NCI-H128 (cell line): ENCODE results near the gene ELANE.
"Not testable (repeated sequence)": the region's sequence is repeated elsewhere in the genome, so short reads cannot be mapped to it uniquely, and the experiment has no call there.

Experiments
- DNase-seq: peaks from one replicate; lab custom pipeline; 2025; ENCODE audit not compliant: unreplicated experiment; lab: John Stamatoyannopoulos, UW

Gene ELANE

DNA sequence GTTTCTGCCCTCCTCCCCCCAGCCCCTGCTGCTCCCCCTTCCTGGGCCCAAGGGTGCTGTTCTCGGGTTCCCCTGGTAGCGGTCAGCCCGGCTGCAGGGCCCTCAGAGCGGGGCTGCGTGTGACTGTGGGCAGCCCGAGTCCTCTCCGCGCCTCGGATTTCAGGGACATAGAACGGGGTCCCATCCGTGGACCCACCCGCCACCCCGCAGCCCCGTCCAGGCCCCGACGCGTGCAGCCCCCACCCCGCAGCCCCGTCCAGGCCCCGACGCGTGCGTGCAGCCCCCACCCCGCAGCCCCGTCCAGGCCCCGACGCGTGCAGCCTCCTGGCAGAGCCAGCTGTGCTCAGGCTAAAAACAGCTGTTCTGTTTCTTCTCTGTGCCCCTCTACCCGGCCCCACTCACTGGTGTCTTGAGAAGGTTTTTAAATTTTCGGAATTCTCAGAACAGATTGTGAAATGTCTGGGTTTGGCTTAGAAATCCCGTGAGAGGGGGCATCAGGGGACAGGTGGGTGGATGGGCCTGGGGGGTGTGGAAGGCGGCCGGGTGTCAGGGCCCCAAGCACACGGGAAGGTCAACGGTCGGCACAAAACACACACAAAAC, 16.8 kb upstream of the ELANE start:
- no peak for DNase-seq

DNA sequence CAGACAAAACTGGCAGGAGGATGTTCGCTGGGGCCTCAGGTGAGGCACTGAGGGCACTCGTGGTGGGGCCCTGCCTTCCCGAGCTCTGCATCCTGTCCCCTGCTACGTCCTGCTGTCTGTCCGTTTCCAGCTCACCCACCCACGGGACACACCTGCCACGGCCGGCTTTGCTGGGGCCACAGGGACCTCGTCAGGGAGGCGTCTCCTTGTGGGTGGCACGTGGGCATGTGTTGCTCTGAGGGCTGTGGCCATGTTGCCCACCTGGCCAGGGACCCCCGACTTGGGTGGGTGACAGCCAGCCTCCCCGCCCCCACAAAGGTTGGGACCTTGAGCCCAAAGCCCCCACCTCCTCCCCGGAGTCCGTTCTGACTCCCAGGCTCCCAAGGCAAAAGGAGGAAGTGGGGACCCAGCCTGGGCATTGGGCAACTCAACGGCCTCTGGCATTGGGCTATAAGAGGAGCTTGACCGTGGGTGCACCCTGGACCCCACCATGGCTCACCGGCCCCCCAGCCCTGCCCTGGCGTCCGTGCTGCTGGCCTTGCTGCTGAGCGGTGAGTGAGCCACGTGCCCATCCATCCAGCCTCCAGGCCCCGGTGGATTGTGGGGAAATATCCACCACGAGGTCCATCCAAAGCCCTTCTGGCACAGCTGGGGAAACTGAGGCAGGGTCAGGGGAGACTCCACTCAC, 11.4 kb upstream of the ELANE start, which contains the start of gene PRTN3:
Gene PRTN3 (plus strand): TSS at position 481 of the 688 bp plus-strand sequence. CDS start 10 bp downstream, at position 491.
- no peak for DNase-seq

DNA sequence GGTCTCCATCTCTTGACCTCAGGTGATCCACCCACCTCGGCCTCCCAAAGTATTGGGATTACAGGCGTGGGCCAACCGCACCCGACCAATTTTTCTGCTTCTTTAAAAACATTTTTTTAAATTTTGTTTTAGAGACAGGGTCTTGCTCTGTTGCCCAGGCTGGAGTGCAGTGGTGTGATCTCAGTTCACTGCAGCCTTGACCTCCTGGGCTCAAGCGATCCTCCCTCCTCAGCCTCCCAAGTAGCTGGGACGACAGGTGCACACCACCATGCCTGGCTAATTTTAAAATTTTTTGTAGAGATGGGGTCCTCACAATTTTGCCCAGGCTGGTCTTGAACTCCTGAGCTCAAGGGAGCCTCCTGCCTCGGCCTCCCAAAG, 9.3 kb upstream of the ELANE start:
- DNase-seq: not testable (repeated sequence)

DNA sequence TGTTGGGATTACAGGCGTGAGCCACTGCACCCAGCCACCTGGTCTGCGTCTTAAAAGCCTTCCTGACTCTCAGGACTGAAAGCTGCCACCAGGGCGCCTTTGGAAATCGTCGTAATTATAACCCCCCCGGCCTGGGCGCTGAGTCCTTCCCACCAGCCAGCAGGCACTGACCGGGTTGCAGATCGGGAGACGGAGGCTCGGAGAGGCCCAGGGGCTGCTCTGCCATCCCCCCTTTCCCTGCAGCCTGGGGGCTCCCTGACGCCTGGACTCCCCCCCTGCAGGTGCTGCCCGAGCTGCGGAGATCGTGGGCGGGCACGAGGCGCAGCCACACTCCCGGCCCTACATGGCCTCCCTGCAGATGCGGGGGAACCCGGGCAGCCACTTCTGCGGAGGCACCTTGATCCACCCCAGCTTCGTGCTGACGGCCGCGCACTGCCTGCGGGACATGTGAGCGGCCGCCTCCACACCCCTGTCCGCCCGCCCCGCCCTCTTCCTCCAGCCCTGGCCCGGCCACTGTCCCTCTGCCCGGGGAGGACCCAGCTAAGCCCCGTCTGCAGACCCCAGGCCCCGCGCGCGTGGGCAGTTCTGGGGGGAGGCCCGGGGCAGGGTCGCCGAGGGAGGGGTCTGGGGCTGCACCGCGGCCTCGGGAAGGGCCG, 8.8 kb upstream of the ELANE start:
- DNase-seq: no peak

DNA sequence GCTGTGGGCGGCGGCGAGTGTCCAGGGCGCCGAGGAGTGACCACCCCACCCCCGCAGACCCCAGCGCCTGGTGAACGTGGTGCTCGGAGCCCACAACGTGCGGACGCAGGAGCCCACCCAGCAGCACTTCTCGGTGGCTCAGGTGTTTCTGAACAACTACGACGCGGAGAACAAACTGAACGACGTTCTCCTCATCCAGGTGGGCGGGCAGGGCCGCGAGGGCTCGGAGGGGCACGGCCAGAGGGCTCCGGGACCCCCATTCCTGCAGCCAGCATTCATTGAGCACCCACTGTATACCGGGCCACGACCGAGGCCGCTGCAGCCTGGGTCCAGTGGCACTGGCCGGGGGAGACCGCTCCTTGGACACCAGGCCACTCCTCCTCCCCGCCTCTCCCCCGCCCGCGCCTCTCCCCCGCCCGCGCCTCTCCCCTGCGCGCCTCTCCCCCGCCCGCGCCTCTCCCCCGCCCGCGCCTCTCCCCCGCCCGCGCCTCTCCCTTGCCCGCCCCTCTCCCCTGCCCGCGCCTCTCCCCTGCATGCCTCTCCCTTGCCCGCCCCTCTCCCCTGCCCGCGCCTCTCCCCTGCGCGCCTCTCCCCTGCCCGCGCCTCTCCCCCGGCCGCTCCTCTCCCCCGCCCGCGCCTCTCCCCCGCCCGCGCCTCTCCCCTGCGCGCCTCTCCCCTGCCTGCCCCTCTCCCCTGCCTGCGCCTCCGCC, 8.1 kb upstream of the ELANE start:
- no peak for DNase-seq

DNA sequence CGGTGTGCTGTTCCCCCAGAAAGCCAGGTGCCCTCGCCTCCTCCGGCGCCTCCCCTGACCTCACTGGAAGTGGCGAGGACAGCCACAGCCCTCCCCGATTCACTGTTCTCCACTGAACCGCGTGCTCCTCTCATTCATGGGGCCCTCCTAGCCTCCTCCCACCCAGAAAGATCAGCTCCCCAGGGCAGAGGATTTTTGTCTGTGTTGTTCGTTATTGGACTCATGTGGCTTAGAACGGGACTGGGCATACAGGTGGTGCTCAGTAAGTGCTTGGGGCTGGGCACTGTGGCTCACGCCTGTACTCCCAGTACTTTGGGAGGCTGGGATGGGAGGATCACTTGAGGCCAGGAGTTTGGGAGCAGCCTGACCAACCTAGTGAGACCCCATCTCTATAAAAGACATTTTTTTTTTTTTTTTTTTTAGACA, 7.5 kb upstream of the ELANE start:
- DNase-seq: no peak

DNA sequence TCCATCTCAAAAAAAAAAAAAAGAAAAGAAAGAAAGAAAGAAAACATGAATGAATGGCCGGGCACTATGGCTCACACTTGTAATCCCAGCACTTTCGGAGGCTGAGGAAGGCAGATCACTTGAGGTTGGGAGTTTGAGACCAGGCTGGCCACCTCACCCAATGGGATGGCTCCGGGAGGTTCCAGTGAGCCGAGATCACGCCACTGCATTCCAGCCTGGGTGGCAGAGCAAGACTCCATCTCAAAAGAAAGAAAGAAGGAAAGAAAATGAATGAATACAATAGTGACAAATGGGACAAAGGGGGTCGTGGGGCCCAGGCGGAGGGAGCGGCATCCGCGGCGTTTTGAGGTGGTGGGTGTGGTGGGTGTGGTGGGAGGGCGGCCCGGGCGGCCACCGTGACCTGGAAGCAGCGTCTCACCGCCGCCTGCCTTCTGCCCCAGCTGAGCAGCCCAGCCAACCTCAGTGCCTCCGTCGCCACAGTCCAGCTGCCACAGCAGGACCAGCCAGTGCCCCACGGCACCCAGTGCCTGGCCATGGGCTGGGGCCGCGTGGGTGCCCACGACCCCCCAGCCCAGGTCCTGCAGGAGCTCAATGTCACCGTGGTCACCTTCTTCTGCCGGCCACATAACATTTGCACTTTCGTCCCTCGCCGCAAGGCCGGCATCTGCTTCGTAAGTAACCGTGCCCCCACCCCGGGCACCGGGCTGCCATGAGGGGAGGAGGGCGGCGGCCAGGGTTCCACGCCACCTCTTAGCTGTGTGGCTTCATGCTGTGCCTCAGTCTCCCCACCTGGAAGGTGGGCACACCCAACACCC, 6.2 kb upstream of the ELANE start:
- DNase-seq: no peak

DNA sequence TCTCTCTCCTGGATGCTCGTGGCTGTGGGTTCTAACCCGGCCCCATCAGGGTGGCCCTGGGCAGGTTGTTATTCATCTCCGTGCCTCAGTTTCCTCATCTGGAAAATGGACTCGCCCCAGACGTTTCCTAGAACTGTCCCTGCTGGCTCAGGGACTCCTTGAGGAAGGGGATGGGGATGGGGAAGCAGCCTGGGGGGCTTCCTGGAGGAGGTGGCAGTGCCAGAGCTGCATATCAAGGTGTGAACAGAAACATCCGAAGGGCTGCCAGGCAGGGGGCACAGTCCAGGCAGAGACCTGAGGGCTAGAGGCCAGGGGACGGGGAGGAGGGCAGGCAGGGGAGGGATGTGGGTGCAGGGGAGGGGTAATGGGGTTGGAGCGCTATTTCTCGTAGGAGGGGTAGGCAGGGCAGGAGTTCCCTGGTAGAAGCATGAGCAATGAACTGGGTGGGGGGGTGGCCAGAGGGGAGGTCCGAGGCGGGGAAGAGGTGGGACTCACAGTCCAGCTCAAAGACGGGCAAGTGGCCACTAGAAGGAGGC, 3.6 kb upstream of the ELANE start:
- no peak for DNase-seq

DNA sequence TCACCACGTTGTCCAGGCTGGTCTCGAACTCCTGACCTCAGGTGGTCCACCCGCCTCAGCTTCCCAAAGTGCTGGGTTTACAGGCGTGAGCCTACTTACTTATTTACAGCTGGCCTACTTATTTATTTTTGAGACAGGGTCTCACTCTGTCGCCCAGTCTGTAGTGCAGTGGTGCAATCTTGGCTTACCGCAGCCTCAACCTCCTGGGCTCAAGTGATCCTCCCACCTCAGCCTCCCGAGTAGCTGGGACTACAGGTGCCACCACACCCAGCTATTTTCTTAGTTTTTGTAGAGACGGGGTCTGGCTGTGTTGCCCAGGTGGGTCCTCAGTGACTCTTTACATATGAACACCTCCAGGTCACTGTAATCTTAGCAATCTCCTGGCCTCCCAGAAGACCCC, 2.9 kb upstream of the ELANE start:
- DNase-seq: not testable (repeated sequence)

DNA sequence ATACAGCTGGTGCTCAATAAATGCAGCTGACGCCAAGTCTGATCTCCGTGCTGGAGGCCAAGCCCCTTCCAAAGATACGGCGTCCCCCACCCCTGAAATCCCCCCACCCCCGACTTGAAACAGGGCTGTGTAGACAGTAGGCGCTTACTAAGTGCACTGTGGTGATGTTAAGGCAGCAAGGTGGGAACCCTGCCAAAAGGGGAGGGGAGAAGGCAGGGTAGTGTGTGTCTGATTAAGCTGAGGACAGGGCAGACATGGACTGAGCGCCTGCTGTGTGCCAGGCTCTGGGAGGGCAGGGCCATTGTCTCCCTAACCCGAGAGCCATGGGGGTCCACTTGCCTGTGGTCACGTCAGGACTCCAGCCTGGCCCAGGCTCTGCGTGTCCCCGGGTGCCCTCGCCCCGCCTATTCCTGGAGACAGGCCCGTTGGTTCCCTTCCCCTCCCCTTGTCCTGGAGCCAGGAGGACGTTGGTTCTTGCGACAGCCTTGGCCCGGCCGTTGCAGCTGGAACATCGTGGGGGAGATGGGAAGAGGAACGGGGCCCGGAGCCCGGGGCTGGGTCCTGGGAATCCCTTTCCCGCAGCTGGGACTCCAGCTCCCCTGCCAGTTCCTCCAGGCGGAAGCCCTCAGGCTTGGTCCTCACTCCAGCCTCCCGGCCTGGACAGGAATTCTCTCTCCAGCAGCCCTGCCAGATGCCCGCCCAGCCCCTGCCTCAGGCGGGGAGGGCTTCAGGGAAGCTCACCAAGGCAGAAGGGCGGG, 1.7 kb upstream of the ELANE start:
- DNase-seq: no peak

DNA sequence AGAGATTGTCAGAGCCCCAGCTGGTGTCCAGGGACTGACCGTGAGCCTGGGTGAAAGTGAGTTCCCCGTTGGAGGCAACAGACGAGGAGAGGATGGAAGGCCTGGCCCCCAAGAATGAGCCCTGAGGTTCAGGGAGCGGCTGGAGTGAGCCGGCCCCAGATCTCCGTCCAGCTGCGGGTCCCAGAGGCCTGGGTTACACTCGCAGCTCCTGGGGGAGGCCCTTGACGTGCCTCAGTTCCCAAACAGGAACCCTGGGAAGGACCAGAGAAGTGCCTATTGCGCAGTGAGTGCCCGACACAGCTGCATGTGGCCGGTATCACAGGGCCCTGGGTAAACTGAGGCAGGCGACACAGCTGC, 1.1 kb upstream of the ELANE start:
- no peak for DNase-seq

DNA sequence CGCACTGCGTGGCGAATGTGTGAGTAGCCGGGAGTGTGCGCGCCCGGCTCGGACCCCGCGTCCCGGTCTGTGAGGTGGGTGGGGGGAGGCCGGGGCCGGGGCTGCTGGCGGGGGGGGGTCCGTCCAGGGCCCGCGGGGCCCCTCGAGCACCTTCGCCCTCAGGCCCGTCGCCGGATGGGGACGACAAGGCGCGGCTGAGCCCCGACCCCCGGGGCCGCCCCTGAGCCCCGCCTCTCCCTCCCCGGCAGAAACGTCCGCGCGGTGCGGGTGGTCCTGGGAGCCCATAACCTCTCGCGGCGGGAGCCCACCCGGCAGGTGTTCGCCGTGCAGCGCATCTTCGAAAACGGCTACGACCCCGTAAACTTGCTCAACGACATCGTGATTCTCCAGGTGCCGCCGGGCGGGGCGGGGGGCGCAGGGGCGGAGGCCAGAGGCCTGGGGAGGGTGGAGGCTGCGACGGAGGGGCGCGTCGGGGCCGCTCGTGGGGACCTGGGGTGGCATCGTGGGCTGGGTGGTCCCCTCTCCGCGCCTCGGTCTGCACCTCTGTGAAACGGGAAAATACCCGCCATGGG, 997 bp downstream of the ELANE start:
- no peak for DNase-seq

DNA sequence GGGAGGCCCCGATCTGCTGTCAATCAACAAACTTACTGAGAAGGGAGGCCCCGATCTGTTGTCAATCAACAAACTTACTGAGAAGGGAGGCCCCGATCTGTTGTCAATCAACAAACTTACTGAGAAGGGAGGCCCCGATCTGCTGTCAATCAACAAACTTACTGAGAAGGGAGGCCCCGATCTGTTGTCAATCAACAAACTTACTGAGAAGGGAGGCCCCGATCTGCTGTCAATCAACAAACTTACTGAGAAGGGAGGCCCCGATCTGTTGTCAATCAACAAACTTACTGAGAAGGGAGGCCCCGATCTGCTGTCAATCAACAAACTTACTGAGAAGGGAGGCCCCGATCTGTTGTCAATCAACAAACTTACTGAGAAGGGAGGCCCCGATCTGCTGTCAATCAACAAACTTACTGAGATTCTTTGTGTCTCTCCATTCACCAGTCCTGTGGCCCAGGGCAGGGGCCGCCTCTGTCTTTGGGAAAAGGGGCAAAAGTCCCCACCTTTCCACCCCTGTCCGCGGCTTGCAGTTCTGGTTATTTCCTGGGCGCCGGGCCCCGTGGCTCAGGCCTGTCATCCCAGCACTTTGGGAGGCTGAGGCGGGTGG, 1.6 kb downstream of the ELANE start:
- not testable (repeated sequence) for DNase-seq

DNA sequence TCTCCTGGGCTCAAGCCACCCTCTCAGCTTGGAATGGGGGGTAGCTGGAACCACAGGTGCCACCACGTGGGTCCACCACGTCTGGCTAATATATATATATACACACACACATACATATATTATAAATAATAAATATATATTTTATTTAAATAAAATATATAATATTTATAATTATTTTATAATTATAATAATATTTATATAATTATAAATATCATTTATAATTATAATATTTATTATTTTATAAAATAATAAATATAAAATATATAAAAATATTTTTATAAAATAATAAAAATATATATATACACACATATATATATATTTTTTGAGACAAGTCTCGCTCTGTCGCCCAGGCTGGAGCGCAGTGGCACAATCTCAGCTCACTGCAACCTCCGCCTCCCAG, 2.4 kb downstream of the ELANE start:
- DNase-seq: no peak

DNA sequence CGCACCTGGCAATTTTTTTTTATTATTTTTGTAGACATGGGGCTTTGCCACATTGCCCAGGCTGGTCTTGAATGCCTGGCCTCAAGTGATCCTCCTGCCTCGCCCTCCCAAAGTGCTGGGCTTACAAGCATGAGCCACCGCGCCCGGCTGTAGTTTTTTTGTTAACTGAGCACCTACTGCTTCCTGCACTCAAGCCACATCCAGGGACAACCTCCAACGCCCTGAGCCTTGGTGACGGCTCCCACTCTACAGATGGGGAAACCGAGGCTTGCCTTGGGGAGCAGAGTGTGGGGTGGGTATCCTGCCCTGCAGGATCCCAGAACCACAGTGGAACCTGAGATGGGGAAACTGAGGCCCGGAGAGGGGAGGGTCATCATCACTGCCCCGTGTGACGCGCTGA, 3.0 kb downstream of the ELANE start:
- DNase-seq: no peak

DNA sequence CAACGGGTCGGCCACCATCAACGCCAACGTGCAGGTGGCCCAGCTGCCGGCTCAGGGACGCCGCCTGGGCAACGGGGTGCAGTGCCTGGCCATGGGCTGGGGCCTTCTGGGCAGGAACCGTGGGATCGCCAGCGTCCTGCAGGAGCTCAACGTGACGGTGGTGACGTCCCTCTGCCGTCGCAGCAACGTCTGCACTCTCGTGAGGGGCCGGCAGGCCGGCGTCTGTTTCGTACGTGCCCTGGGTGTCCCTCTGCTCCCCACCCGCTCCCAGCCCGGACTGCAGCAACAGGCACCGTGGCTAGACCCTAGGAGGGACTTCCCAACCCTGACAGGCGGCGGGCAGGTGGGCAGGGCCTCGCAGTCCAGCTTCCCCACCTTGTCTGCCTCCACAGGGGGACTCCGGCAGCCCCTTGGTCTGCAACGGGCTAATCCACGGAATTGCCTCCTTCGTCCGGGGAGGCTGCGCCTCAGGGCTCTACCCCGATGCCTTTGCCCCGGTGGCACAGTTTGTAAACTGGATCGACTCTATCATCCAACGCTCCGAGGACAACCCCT, 3.5 kb downstream of the ELANE start:
- no peak for DNase-seq

DNA sequence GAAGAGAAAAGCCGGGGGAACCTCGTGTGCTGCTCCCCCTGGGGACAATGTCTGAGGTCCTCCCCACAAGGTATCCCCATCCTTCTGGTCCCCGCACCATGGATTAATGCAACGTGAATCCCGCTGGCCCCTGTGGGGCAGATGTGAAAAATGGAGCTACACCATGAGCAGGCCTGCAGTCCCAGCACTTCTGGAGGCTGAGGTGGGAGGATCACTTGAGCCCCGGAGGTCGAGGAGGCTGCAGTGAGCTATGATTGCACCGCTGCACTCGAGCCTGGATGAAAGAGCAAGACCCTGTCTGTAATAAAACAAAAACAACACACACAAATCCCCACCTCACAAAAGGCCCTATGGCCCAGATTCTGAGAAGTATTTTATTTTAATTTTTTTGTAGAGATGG, 6.2 kb downstream of the ELANE start:
- no peak for DNase-seq

DNA sequence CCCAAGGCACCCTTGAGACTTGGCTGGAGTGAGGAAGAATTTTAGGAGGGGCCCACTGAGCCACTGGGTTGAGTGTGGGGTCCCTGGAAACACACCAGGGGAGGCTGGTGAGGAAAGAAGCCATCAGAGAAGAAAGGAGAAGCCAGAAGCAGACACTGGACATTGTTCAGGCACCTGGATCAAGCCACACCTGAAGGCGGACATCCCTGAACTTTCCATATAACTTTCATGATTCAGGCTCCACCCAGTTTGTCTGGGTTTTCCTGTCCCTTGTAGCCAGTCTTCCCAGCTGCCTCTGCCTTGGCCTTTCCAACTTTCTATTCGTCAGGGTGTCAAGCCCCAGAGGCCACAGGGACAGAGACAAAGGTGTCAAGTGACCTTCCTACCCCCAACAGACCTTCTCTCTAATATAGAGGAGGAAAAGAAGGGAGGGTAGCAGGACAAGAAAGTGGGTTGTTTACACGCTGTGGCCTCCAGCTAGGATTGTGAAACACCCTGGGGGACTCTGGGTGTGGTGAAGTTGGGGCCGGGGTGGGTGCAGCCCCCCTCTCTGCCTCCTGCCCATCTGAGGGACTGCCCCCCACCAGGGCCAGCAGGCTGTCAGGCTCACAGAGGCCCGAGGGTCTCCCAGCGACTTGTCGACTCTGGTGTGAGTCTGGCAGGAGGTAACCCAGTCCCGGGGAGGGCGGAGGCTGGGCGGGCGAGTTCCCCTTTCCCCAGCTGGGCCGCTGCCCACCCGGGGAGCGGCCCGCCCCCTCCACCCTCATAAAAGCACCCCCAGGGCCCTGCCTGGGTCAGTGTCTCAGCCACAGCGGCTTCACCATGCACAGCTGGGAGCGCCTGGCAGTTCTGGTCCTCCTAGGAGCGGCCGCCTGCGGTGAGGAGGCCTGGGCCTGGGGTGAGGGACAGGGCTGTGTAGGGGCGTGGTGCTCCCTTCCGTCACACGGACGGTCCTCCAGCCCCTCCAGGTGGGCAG, 7.1 kb downstream of the ELANE start, which contains the start of gene CFD:
Gene CFD (plus strand): TSS at position 797 of the 976 bp plus-strand sequence. CDS start 26 bp downstream, at position 823.
- DNase-seq: no peak
